OCI-LY7 (cell line): ENCODE measurements around the gene SPINK8. TPM values are rescaled to one million over a fixed set of nuclear protein-coding genes. Genes with fewer than 3 reads are reported as not detected.

ENCODE experiments used
- BruUV-seq: library from RNA; stranded (reverse); fragments of 400-500 nt; replicated peaks from 2 replicates; lab custom pipeline; 2021; lab: Mats Ljungman, UMichigan
- CTCF ChIA-PET: fragments of 300-600 bp; sonication (Branson Sonifier 250); formaldehyde crosslinking; loops from one replicate; lab custom pipeline; 2022; ENCODE audit warnings: antibody characterized with exemption; ENCODE audit not compliant: unreplicated experiment; lab: Charles Lee
- POLR2A ChIA-PET: fragments of 300-600 bp; sonication (Branson Sonifier 250); formaldehyde crosslinking; loops from one replicate; lab custom pipeline; 2022; ENCODE audit warnings: antibody characterized with exemption; lab: Charles Lee
- DNase-seq: peaks from one replicate; pipeline ENCODE4 v3.0.0-alpha.2; 2015; ENCODE audit warnings: low spot score
- H2AFZ ChIP-seq: fragments of 200-600 bp; sonication (generic), shearing (Covaris generic); 2 replicates; pipeline ENCODE4 v1.6.1; 2014; ENCODE audit warnings: mild to moderate bottlenecking, antibody characterized with exemption, low read length, moderate library complexity
- H3K27ac ChIP-seq: fragments of 200-600 bp; sonication (generic); 2 replicates; pipeline ENCODE4 v1.5.1; 2014; ENCODE audit warnings: mixed run types, low read depth, mild to moderate bottlenecking, moderate library complexity, low read length, inconsistent platforms; ENCODE audit not compliant: poor library complexity, severe bottlenecking
- H3K36me3 ChIP-seq: fragments of 200-600 bp; sonication (generic); 2 replicates; pipeline ENCODE4 v1.6.1; 2014; ENCODE audit warnings: mild to moderate bottlenecking, antibody characterized with exemption, low read length, moderate library complexity, mixed read lengths; ENCODE audit not compliant: insufficient read depth
- H3K4me1 ChIP-seq: fragments of 200-600 bp; sonication (generic); 2 replicates; pipeline ENCODE4 v1.5.1; 2014; ENCODE audit warnings: mild to moderate bottlenecking, low read length; ENCODE audit not compliant: insufficient read depth, poor library complexity, severe bottlenecking
- H3K4me2 ChIP-seq: fragments of 200-600 bp; sonication (generic); 2 replicates; pipeline ENCODE4 v1.6.1; 2014; ENCODE audit warnings: mild to moderate bottlenecking, low read length
- H3K4me3 ChIP-seq: fragments of 200-600 bp; sonication (generic); 2 replicates; pipeline ENCODE4 v1.5.1; 2014; ENCODE audit warnings: mild to moderate bottlenecking, low read depth, low read length; ENCODE audit not compliant: poor library complexity, severe bottlenecking
- H3K79me2 ChIP-seq: fragments of 200-600 bp; sonication (generic); 2 replicates; pipeline ENCODE4 v1.6.1; 2016; ENCODE audit warnings: low read depth, mild to moderate bottlenecking, low read length, moderate library complexity, mixed read lengths; ENCODE audit not compliant: insufficient read depth
- H3K9me2 ChIP-seq: fragments of 200-600 bp; sonication (generic); 2 replicates; pipeline ENCODE4 v1.6.1; 2016; ENCODE audit warnings: mild to moderate bottlenecking, low read length, mixed read lengths; ENCODE audit not compliant: insufficient read depth
- H3K9me3 ChIP-seq: fragments of 200-600 bp; sonication (generic); 2 replicates; pipeline ENCODE4 v1.6.1; 2014; ENCODE audit warnings: mild to moderate bottlenecking, mixed run types, low read length, mixed read lengths
- H4K20me1 ChIP-seq: fragments of 200-600 bp; sonication (generic); 2 replicates; pipeline ENCODE4 v1.6.1; 2014; ENCODE audit warnings: mild to moderate bottlenecking, antibody characterized with exemption, low read length, moderate library complexity, mixed read lengths; ENCODE audit not compliant: insufficient read depth
- EZH2phosphoT487 ChIP-seq: fragments of 200-600 bp; sonication (generic); IDR thresholded peaks from 2 replicates; pipeline ENCODE4 v1.6.1; 2018; ENCODE audit warnings: low read depth, borderline replicate concordance, mild to moderate bottlenecking, mixed run types, antibody characterized with exemption, low read length, moderate library complexity, mixed read lengths
- intact Hi-C: fragments of 100-400 bp; cut with micrococcal nuclease; formaldehyde crosslinking; loops from one replicate; pipeline ENCODE4 v1.10.0; 2022; ENCODE audit not compliant: unreplicated experiment
- total RNA-seq, 2 experiments: library from RNA; depleted of rRNA in 1 of 2; stranded (reverse); fragments of >200 nt in 1 of 2; shearing (Covaris generic) in 1 of 2; gene quantifications; 2 replicates each; pipeline ENCODE4 v1.2.3, GENCODE V29; 2014 to 2022
- TF ChIP-seq, protein P1 (sequence below): fragments of 200-600 bp; sonication (generic); conservative IDR thresholded peaks from 2 replicates; pipeline ENCODE4 v1.5.1; 2014; ENCODE audit warnings: mild to moderate bottlenecking, antibody characterized with exemption, low read length, moderate library complexity, mixed read lengths

SPINK8 gene
- total RNA-seq, 2 experiments from 2014 or later: not detected

DNA sequence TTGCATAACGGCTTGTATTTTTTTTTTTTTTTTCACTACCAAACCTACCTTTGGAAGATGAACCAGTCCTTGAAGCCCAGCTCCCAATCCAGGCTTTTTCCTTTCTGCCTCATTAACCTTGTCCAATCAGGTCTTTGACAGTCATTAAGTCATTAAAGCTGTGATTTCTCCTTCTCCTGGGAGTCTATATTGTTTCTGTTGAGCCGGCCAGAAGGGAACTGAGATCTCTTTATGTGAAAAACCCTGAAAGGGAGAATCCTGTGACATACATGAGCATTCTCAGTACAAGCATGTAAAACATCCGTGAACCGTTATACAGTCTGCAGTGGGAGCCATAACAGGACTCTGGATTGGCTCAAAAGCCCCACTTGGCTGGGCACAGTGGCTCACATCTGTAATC, 52.6 kb downstream of the SPINK8 start:
- BruUV-seq: no TSS peak
- H3K4me1 ChIP-seq: no peaks in the 10 kb centered on the region
- POLR2A ChIA-PET: interaction anchor here (0.7 kb wide), 1 partner anchor 36 kb away, joined by 3 read pairs; no protein-coding TSS in a partner anchor

GRCh38 chr3:48278884-48279559, 54.4 kb downstream of the SPINK8 start:
- H3K4me2 ChIP-seq: no peak overlapping the region
- BruUV-seq: no TSS peak
- H3K36me3 ChIP-seq: peaks cover 4% of the 10 kb centered on the region; the same call in 1 of the 2 replicates
- H4K20me1 ChIP-seq: no peaks in the 10 kb centered on the region
- H2AFZ ChIP-seq: no peak overlapping the region
- H3K79me2 ChIP-seq: no peaks in the 10 kb centered on the region
- no peaks in the 10 kb centered on the region for H3K9me3 ChIP-seq
- CTCF ChIA-PET: no interaction called here
- DNase-seq: no peak
- intact Hi-C loops: loop anchor here (5.0 kb wide), 1 partner anchor 143 kb away; no protein-coding TSS in a partner anchor
- POLR2A ChIA-PET: interaction anchor here (0.6 kb wide), 1 partner anchor 1331 kb away, joined by 3 read pairs; no protein-coding TSS in a partner anchor
- TF ChIP-seq, protein P1, sequence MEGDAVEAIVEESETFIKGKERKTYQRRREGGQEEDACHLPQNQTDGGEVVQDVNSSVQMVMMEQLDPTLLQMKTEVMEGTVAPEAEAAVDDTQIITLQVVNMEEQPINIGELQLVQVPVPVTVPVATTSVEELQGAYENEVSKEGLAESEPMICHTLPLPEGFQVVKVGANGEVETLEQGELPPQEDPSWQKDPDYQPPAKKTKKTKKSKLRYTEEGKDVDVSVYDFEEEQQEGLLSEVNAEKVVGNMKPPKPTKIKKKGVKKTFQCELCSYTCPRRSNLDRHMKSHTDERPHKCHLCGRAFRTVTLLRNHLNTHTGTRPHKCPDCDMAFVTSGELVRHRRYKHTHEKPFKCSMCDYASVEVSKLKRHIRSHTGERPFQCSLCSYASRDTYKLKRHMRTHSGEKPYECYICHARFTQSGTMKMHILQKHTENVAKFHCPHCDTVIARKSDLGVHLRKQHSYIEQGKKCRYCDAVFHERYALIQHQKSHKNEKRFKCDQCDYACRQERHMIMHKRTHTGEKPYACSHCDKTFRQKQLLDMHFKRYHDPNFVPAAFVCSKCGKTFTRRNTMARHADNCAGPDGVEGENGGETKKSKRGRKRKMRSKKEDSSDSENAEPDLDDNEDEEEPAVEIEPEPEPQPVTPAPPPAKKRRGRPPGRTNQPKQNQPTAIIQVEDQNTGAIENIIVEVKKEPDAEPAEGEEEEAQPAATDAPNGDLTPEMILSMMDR: no peak
- no peak for TF ChIP-seq EZH2phosphoT487
- no peak overlapping the region for H3K27ac ChIP-seq
- H3K4me1 ChIP-seq: no peaks in the 10 kb centered on the region
- H3K4me3 ChIP-seq: no peak overlapping the region
- H3K9me2 ChIP-seq: no peaks in the 10 kb centered on the region

More for the DNA sequence above, 52.6 kb downstream of the SPINK8 start:
- Histone ChIP-seq H2AFZ (no peak overlapping the region), H3K9me3 (no peaks in the 10 kb centered on the region), H3K36me3 (peaks cover 4% of the 10 kb centered on the region; the same call in 1 of the 2 replicates), H3K9me2 (no peaks in the 10 kb centered on the region), H3K4me2 (no peak overlapping the region), H3K79me2 (no peaks in the 10 kb centered on the region), H3K27ac (no peak overlapping the region), H3K4me3 (no peak overlapping the region), H4K20me1 (no peaks in the 10 kb centered on the region)
- intact Hi-C loops: no loop called here
- TF ChIP-seq EZH2phosphoT487: no peak
- TF ChIP-seq, protein P1: no peak
- no peak for DNase-seq
- CTCF ChIA-PET: no interaction called here
